KMS-11 (cell line): ENCODE results near the gene CLIP3.

Experiments used
- H2AFZ ChIP-seq: fragments of 200-600 bp; sonication (generic); 2 replicates; pipeline ENCODE4 v1.6.1; 2016; ENCODE audit warnings: antibody characterized with exemption, mixed run types, low read depth
- H3K27ac ChIP-seq: fragments of 200-600 bp; sonication (generic); 2 replicates; pipeline ENCODE4 v1.6.1; 2016; ENCODE audit warnings: mild to moderate bottlenecking, mixed run types
- H3K27me3 ChIP-seq: fragments of 200-600 bp; sonication (generic); 2 replicates; pipeline ENCODE4 v1.6.1; 2017; ENCODE audit warnings: mild to moderate bottlenecking, low read depth, mixed run types, moderate library complexity; ENCODE audit not compliant: insufficient read depth
- H3K36me3 ChIP-seq: fragments of 200-600 bp; sonication (generic); 2 replicates; pipeline ENCODE4 v1.6.1; 2017; ENCODE audit warnings: mild to moderate bottlenecking, mixed run types; ENCODE audit not compliant: insufficient read depth
- H3K4me1 ChIP-seq: fragments of 200-600 bp; sonication (generic); 2 replicates; pipeline ENCODE4 v1.6.1; 2016; ENCODE audit warnings: mild to moderate bottlenecking, low read depth, mixed run types; ENCODE audit not compliant: poor library complexity, severe bottlenecking
- H3K4me2 ChIP-seq: fragments of 200-600 bp; sonication (generic); 2 replicates; pipeline ENCODE4 v1.7.0; 2016; ENCODE audit warnings: mild to moderate bottlenecking, mixed run types
- H3K4me3 ChIP-seq: fragments of 200-600 bp; sonication (generic); IDR thresholded peaks from 2 replicates; pipeline ENCODE4 v1.6.1; 2017; ENCODE audit warnings: low read depth, low read length, mixed read lengths; ENCODE audit not compliant: insufficient read depth
- H3K79me2 ChIP-seq: fragments of 200-600 bp; sonication (generic); 2 replicates; pipeline ENCODE4 v1.6.1; 2016; ENCODE audit warnings: low read depth, mixed run types; ENCODE audit not compliant: insufficient read depth
- H3K9ac ChIP-seq: fragments of 200-600 bp; sonication (generic); 2 replicates; pipeline ENCODE4 v1.6.1; 2016; ENCODE audit warnings: mild to moderate bottlenecking, mixed run types
- H4K20me1 ChIP-seq: fragments of 200-600 bp; sonication (generic); 2 replicates; pipeline ENCODE4 v1.6.1; 2016; ENCODE audit warnings: mild to moderate bottlenecking, mixed run types; ENCODE audit not compliant: insufficient read depth
- TF ChIP-seq, protein P1 (sequence below): fragments of 200-600 bp; sonication (generic); conservative IDR thresholded peaks from 2 replicates; pipeline ENCODE4 v1.6.1; 2017; ENCODE audit warnings: low read depth, mild to moderate bottlenecking, antibody characterized with exemption, low read length, moderate library complexity, mixed read lengths

Gene CLIP3

DNA sequence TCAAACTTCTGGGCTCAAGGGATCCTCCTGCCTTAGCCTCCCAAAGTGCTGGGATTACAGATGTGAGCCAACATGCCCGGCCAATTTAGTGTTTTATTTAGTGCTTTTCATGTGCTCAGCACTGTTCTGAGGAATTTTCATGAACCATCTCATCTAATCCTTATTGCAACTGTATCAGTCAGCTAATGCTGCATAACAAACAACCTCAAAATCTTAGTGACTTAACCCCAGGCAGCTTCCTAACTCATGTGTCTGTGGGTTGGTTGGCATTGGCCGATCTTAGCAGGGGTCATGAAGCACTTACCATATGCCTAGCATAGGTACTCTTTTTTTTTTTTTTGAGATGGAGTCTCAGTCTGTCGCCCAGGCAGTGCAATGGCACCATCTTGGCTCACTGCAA is 43.8 kb downstream of the CLIP3 start:
- H2AFZ ChIP-seq: no peak overlapping the region
- H3K4me1 ChIP-seq: no peaks in the 10 kb centered on the region
- H3K4me3 ChIP-seq: no peak overlapping the region
- H3K79me2 ChIP-seq: no peaks in the 10 kb centered on the region
- H3K9ac ChIP-seq: no peak overlapping the region
- no peaks in the 10 kb centered on the region for H4K20me1 ChIP-seq
- H3K4me2 ChIP-seq: no peak overlapping the region
- peaks cover 22% of the 10 kb centered on the region; the same call in 1 of the 2 replicates for H3K27me3 ChIP-seq
- H3K36me3 ChIP-seq: no peaks in the 10 kb centered on the region
- TF ChIP-seq, protein P1, sequence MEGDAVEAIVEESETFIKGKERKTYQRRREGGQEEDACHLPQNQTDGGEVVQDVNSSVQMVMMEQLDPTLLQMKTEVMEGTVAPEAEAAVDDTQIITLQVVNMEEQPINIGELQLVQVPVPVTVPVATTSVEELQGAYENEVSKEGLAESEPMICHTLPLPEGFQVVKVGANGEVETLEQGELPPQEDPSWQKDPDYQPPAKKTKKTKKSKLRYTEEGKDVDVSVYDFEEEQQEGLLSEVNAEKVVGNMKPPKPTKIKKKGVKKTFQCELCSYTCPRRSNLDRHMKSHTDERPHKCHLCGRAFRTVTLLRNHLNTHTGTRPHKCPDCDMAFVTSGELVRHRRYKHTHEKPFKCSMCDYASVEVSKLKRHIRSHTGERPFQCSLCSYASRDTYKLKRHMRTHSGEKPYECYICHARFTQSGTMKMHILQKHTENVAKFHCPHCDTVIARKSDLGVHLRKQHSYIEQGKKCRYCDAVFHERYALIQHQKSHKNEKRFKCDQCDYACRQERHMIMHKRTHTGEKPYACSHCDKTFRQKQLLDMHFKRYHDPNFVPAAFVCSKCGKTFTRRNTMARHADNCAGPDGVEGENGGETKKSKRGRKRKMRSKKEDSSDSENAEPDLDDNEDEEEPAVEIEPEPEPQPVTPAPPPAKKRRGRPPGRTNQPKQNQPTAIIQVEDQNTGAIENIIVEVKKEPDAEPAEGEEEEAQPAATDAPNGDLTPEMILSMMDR: no peak
- no peak overlapping the region for H3K27ac ChIP-seq

DNA sequence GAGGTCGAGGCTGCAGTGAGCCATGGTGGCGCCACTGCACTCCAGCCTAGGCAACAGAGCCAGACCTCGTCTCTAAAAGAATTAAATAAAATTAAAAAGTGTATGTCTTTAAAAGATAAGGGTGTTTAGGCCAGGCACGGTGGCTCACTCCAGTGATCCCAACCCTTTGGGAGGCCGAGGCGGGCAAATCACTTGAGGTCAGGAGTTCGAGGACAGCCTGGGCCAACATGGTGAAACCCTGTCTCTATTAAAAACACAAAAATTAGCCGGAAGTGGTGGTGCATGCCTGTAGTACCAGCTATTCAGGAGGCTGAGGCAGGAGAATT is 45.1 kb downstream of the CLIP3 start:
- H3K4me1 ChIP-seq: no peaks in the 10 kb centered on the region
- no peaks in the 10 kb centered on the region for H3K36me3 ChIP-seq
- H3K79me2 ChIP-seq: no peaks in the 10 kb centered on the region
- H3K9ac ChIP-seq: no peak overlapping the region
- no peak overlapping the region for H2AFZ ChIP-seq
- H4K20me1 ChIP-seq: no peaks in the 10 kb centered on the region
- no peak overlapping the region for H3K4me3 ChIP-seq
- H3K27me3 ChIP-seq: peaks cover 29% of the 10 kb centered on the region; the same call in 1 of the 2 replicates
- TF ChIP-seq, protein P1: no peak
- H3K4me2 ChIP-seq: no peak overlapping the region
- H3K27ac ChIP-seq: no peak overlapping the region

DNA sequence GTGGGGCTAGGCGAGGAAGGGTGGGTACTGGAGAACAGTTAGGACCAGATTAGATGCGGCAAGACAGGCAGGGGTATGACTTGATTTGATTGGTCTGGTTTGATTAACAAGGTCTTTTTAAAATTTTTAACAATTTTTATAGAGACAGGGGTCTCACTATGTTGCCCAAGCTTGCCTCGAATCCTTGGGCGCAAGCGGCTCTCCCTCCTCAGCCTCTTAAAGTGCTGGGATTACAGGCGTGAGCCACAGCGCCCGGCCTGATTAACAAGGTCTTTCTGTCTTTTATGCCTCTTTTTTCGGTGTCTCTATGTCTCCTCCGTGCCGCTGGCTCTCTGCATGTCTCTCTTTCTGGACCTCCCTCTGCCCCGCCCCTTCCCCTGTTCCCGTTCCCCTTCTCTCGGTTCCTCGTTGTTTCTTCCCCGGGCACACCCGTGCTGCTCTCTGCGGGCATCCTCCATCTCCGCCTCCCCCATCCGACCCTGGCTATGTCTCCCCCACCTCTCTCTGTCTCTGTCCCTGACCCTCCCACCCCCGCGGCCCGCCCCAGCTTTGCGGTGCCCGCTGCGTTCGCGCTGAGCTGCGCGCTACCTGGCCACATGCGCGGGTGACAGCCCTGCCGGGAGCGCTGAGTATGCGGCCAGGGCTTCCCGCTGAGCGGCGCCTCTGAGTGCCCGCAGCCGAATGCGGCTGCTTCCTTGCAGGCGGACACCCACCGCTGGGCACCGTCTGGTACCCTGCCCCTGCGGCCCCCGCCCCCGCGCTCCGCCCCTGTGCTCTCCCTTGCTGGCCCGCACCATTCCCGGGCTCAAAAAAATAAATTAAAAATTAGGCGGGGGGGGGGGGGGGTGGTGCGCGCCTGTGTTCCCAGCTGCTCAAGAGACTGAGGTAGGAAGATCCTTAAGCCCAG is 45.8 kb downstream of the CLIP3 start:
- Histone ChIP-seq H3K9ac (no peak overlapping the region), H3K27ac (no peak overlapping the region), H2AFZ (no peak overlapping the region), H3K4me1 (no peaks in the 10 kb centered on the region), H4K20me1 (no peaks in the 10 kb centered on the region), H3K4me2 (no peak overlapping the region), H3K4me3 (no peak overlapping the region), H3K79me2 (no peaks in the 10 kb centered on the region), H3K36me3 (no peaks in the 10 kb centered on the region), H3K27me3 (peaks cover 34% of the 10 kb centered on the region; the same call in 1 of the 2 replicates)
- TF ChIP-seq, protein P1: no peak

DNA sequence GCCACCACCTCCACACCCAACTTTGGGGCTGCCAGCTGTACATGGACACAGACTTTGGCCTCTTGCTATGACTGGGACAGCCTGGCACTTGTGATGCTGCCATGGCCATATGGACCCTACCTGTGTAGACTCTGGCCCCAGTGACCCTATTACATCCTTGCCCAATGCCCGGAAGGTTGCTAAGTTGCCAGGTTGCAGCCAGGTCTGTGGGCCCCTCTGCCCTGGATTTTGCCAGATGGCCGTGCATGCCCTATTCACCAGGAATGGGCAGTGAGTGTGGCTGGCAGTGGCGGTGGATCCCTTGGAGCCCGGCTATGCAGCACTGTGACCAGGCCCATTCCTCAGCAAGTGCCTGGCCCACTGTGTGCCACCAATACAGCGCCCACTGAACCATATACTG is 46.6 kb downstream of the CLIP3 start:
- no peak overlapping the region for H3K4me2 ChIP-seq
- H3K27ac ChIP-seq: no peak overlapping the region
- H3K36me3 ChIP-seq: no peaks in the 10 kb centered on the region
- H3K27me3 ChIP-seq: peaks cover 42% of the 10 kb centered on the region; the same call in 1 of the 2 replicates
- H3K9ac ChIP-seq: no peak overlapping the region
- no peak overlapping the region for H3K4me3 ChIP-seq
- no peaks in the 10 kb centered on the region for H4K20me1 ChIP-seq
- TF ChIP-seq, protein P1: no peak
- no peaks in the 10 kb centered on the region for H3K4me1 ChIP-seq
- no peaks in the 10 kb centered on the region for H3K79me2 ChIP-seq
- H2AFZ ChIP-seq: no peak overlapping the region
